A549 (cell line): ENCODE measurements around the gene TBC1D1. TPM values are rescaled to one million over a fixed set of nuclear protein-coding genes. Genes with fewer than 3 reads are reported as not detected.
A peak's percentile ranks its signal among the peaks of the same experiment; 100 is the strongest.

Experiments used
- ATAC-seq, 2 experiments: fragments of 200-7000 bp in 1 of 2; fragments of >200 bp in 1 of 2; cut with Nextera tagmentation in 1 of 2; cut with Tn5 transposase in 1 of 2; 3 replicates each; pipeline versions ENCODE4 v1.8.0 to v1.9.1; 2018 to 2020; ENCODE audit warnings: mild to moderate bottlenecking in 1 of 2, moderate library complexity in 1 of 2
- CTCF ChIA-PET: fragments of 300-600 bp; sonication (Branson Sonifier 250); formaldehyde crosslinking; extraction: SDS; loops from one replicate; lab custom pipeline; 2021; ENCODE audit warnings: antibody characterized with exemption, inconsistent platforms; lab: Yijun Ruan, JAX
- POLR2A ChIA-PET: fragments of 350-600 bp; formaldehyde crosslinking; extraction: SDS; loops from one replicate; lab custom pipeline; 2021; ENCODE audit warnings: antibody characterized with exemption, inconsistent platforms; lab: Yijun Ruan, JAX
- DNase-seq, 2 experiments: peaks; one replicate each; pipeline versions ENCODE4 v3.0.0 to v3.0.0-alpha.2; 2011 to 2016; ENCODE audit warnings: low read depth in 1 of 2, low spot score in 1 of 2
- FAIRE-seq: peaks from 2 replicates; lab custom pipeline; 2011; peaks lifted over from hg19 to GRCh38; lab: Jason Lieb, UNC
- H3K27ac ChIP-seq, 2 experiments: fragments of >200 bp; sonication (Bioruptor Twin); formaldehyde crosslinking; 3 replicates each; pipeline ENCODE4 v1.5.1; 2016 to 2017
- H3K4me1 ChIP-seq: fragments of >200 bp; sonication (Bioruptor Twin); formaldehyde crosslinking; 3 replicates; pipeline ENCODE4 v1.6.1; 2016
- H3K4me2 ChIP-seq: fragments of >200 bp; sonication (Bioruptor Twin); formaldehyde crosslinking; 3 replicates; pipeline ENCODE4 v1.6.1; 2016
- H3K4me3 ChIP-seq: fragments of >200 bp; sonication (Bioruptor Twin); formaldehyde crosslinking; 3 replicates; pipeline ENCODE4 v1.5.1; 2016
- H3K9me3 ChIP-seq: fragments of >200 bp; sonication (Bioruptor Twin); formaldehyde crosslinking; 3 replicates; pipeline ENCODE4 v1.6.1; 2016
- CBX2 ChIP-seq: fragments of 200-600 bp; sonication (generic); IDR thresholded peaks from 2 replicates; pipeline ENCODE4 v1.6.1; 2016; ENCODE audit warnings: low read depth, mild to moderate bottlenecking, borderline replicate concordance
- EHMT2 ChIP-seq: fragments of 200-600 bp; sonication (generic); IDR thresholded peaks from 2 replicates; pipeline ENCODE4 v1.6.1; 2016; ENCODE audit warnings: antibody characterized with exemption, low read depth, mild to moderate bottlenecking, moderate library complexity
- FOSL2 ChIP-seq, 2 experiments: fragments of 450-650 bp in 1 of 2; fragments of >200 bp in 1 of 2; sonication (Bioruptor Twin) in 1 of 2; formaldehyde crosslinking; IDR thresholded peaks; 2 replicates each; pipeline versions ENCODE4 v1.5.0 to v1.6.1; 2016 to 2020; ENCODE audit warnings: mild to moderate bottlenecking in 1 of 2, moderate library complexity in 1 of 2
- FOXS1 ChIP-seq: fragments of 250-450 bp; sonication (Bioruptor Pico); IDR thresholded peaks from 2 replicates; pipeline ENCODE4 v1.5.0; 2020; ENCODE audit warnings: mild to moderate bottlenecking, moderate library complexity
- JUN ChIP-seq, 2 experiments: fragments of >200 bp; sonication (Bioruptor Twin); formaldehyde crosslinking; IDR thresholded peaks; 2 replicates in 1 of 2; 3 replicates in 1 of 2; pipeline ENCODE4 v1.6.1; 2016 to 2017
- JUNB ChIP-seq: fragments of >200 bp; sonication (Bioruptor Twin); formaldehyde crosslinking; IDR thresholded peaks from 2 replicates; pipeline ENCODE4 v1.6.1; 2016
- KDM5A ChIP-seq: fragments of 200-600 bp; sonication (generic); IDR thresholded peaks from 2 replicates; pipeline ENCODE4 v1.6.1; 2016; ENCODE audit warnings: antibody characterized with exemption, mild to moderate bottlenecking
- MYC ChIP-seq: IDR thresholded peaks from 2 replicates; pipeline ENCODE4 v1.6.1; 2012; ENCODE audit warnings: mild to moderate bottlenecking, inconsistent platforms, low read length, improper control_type of control experiment, borderline replicate concordance
- NFE2L2 ChIP-seq: fragments of 150-350 bp; conservative IDR thresholded peaks from 2 replicates; pipeline ENCODE4 v1.6.1; 2014; ENCODE audit warnings: low read length
- NPAS2 ChIP-seq: fragments of 250-450 bp; sonication (Bioruptor Pico); IDR thresholded peaks from 2 replicates; pipeline ENCODE4 v1.8.0; 2022; ENCODE audit warnings: mild to moderate bottlenecking, moderate library complexity, borderline replicate concordance
- NR3C1 ChIP-seq: fragments of >200 bp; sonication (Bioruptor Twin); formaldehyde crosslinking; IDR thresholded peaks from 3 replicates; pipeline ENCODE4 v1.6.1; 2017
- RAD21 ChIP-seq, 2 experiments: fragments of >200 bp in 1 of 2; sonication (Bioruptor Twin) in 1 of 2; formaldehyde crosslinking in 1 of 2; IDR thresholded peaks in 1 of 2; conservative IDR thresholded peaks in 1 of 2; 2 replicates in 1 of 2; 3 replicates in 1 of 2; pipeline ENCODE4 v1.6.1; 2012 to 2018; ENCODE audit warnings: inconsistent platforms in 1 of 2
- RCOR1 ChIP-seq: fragments of 150-350 bp; IDR thresholded peaks from 2 replicates; pipeline ENCODE4 v1.6.1; 2014; ENCODE audit warnings: antibody characterized with exemption, low read length, low read depth
- RFX5 ChIP-seq: fragments of 450-650 bp; IDR thresholded peaks from 2 replicates; pipeline ENCODE4 v1.7.1; 2014; ENCODE audit warnings: antibody characterized with exemption, mild to moderate bottlenecking, moderate library complexity
- TFCP2L1 ChIP-seq: fragments of 250-450 bp; sonication (Bioruptor Pico); IDR thresholded peaks from 2 replicates; pipeline ENCODE4 v1.5.0; 2021; ENCODE audit warnings: mild to moderate bottlenecking
- TP53 ChIP-seq: fragments of 250-450 bp; sonication (Bioruptor Pico); IDR thresholded peaks from 2 replicates; pipeline ENCODE4 v1.5.0; 2021; ENCODE audit warnings: mild to moderate bottlenecking, moderate library complexity
- ZC3H11A ChIP-seq: fragments of 450-650 bp; IDR thresholded peaks from 2 replicates; pipeline ENCODE4 v1.6.1; 2014; ENCODE audit warnings: antibody characterized with exemption, mild to moderate bottlenecking
- WGBS: methylation state at CpG from one replicate; pipeline ENCODE4 v1.1.6; 2017; ENCODE audit errors: missing lambda C conversion rate; 5-methylcytosine and 5-hydroxymethylcytosine counted together
- polyA plus RNA-seq, 4 experiments: library from polyadenylated mRNA; depleted of rRNA in 3 of 4; stranded (reverse); fragments of >200 nt; fragmentation: RNase III in 1 of 4; extraction: RNeasy Plus Mini Kit Qiagen cat#74134 plus additional on column Dnase treatment in 1 of 4; gene quantifications; 2 replicates in 3 of 4; 3 replicates in 1 of 4; pipeline ENCODE4 v1.2.3, GENCODE V29; 2011 to 2017
- TF ChIP-seq, protein P1 (sequence below): fragments of 200-600 bp; sonication (generic); IDR thresholded peaks from 2 replicates; pipeline ENCODE4 v1.6.1; 2016; ENCODE audit warnings: antibody characterized with exemption, mild to moderate bottlenecking, moderate library complexity

Gene TBC1D1
- polyA plus RNA-seq, 2 of the 4 experiments (the other 2 are of a cell fraction), result 26.5 to 28.5 TPM

DNA sequence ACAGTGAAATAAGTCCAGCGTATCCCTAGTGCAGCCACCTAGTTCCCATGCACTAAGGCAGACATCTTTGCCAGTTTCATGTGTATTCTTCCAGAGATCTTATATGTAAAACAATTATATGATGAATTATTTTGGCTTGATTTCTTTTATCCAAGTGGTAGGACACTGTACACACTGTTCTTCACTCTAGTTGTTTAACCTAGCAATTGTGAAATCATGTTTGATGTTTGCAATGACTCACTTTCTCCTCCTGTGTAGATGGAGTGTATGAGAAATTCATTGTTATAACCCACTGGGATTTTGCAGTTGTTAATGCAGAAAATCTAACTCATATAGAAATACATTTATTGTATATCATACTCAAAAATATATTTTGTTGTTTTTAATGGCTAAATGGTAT, 17.5 kb upstream of the TBC1D1 start (continued):
- TF ChIP-seq FOSL2 (IDR thresholded peaks at IDR 0.05), result peak; percentile 46; the same call in 1 of the 2 replicates
- TF ChIP-seq FOSL2 (CRISPR knock-in tag; IDR thresholded peaks at IDR 0.05), result peak; percentile 68
- TF ChIP-seq JUNB, result peak; percentile 41
- no peak for TF ChIP-seq CBX2
- TF ChIP-seq EHMT2, result no peak
- TF ChIP-seq ZC3H11A, result no peak
- TF ChIP-seq, protein P1, sequence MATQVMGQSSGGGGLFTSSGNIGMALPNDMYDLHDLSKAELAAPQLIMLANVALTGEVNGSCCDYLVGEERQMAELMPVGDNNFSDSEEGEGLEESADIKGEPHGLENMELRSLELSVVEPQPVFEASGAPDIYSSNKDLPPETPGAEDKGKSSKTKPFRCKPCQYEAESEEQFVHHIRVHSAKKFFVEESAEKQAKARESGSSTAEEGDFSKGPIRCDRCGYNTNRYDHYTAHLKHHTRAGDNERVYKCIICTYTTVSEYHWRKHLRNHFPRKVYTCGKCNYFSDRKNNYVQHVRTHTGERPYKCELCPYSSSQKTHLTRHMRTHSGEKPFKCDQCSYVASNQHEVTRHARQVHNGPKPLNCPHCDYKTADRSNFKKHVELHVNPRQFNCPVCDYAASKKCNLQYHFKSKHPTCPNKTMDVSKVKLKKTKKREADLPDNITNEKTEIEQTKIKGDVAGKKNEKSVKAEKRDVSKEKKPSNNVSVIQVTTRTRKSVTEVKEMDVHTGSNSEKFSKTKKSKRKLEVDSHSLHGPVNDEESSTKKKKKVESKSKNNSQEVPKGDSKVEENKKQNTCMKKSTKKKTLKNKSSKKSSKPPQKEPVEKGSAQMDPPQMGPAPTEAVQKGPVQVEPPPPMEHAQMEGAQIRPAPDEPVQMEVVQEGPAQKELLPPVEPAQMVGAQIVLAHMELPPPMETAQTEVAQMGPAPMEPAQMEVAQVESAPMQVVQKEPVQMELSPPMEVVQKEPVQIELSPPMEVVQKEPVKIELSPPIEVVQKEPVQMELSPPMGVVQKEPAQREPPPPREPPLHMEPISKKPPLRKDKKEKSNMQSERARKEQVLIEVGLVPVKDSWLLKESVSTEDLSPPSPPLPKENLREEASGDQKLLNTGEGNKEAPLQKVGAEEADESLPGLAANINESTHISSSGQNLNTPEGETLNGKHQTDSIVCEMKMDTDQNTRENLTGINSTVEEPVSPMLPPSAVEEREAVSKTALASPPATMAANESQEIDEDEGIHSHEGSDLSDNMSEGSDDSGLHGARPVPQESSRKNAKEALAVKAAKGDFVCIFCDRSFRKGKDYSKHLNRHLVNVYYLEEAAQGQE, result no peak
- TF ChIP-seq KDM5A, result no peak
- no peak for TF ChIP-seq JUN (IDR thresholded peaks at IDR 0.05)
- TF ChIP-seq TP53, result no peak

DNA sequence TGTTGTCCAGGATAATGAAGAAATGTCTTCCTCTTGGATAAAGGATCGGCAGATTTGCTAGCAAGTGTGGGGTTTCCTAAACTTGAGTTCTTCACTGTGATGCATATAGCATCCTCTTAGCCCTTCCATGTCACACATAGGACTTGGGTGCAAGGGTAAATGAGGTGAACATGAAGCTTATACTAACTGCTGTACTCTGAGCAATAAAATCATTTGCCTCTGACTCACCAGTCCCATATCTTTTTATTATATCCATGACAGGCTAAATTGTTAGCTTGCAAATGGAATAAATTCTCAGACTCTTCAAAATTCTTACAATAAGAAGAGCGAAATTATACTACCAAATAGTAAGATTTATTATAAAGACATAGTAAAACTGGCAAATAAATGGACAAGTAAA, 14.7 kb upstream of the TBC1D1 start:
- TF ChIP-seq FOXS1 (CRISPR knock-in tag) (no peak), ZC3H11A (no peak)
- CTCF ChIA-PET, result no interaction called here

DNA sequence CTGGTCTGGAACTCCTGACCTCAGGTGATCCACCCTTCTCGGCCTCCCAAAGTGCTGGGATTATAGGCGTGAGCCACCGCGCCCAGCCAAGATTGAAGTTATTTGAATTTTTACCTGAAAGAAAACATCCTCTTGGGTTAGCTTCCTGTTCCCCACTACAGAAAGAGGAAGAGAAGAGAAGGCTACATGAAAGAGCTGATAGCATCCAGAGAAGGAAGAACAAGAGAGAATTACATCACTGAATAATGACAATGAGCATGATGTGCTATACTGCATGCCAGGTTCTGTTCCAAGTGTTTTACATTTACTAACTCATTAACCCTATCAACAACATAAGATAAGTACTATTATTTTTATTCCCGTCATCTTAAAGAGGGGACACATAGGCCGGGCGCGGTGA, 11.5 kb upstream of the TBC1D1 start:
- no peak for TF ChIP-seq JUNB
- TF ChIP-seq RFX5, result no peak
- FAIRE-seq (no peak), ATAC-seq (no peak)

More for the DNA sequence above, 14.7 kb upstream of the TBC1D1 start:
- POLR2A ChIA-PET, result no interaction called here
- FAIRE-seq, result no peak
- 86% methylated on average over 2 of the region's 2 CpGs for WGBS
- H3K4me2 ChIP-seq, result no peak overlapping the region
- ATAC-seq, result no peak
- peaks cover 18% of the 10 kb centered on the region for H3K4me1 ChIP-seq
- H3K4me3 ChIP-seq, result no peak overlapping the region
- no peaks in the 10 kb centered on the region for H3K9me3 ChIP-seq
- DNase-seq, result no peak
- peak overlapping the region in 1 of 2 experiments; percentile 33; a peak in 1 of 6 replicates for H3K27ac ChIP-seq

DNA sequence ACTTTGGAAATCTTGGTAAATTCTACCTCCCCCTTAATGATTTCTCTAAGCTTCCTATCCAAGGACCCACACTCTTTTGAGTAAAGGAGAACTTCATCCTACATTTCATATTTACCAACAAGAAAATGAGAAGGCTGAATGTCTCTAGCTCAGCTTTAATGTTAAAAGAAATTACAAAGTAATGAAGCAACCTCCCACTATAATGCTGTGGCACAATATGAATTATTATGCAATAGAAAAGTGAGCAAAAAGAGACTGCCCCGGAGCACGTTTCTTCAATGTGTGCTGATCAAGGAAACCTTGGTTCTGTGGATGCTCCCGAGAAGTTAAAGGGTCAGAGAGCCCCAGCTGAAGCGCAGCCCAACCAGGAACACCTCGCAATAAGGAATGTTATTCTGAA, 9.1 kb upstream of the TBC1D1 start:
- ChIA-PET POLR2A (no interaction called here), CTCF (interaction anchor here (0.7 to 1.2 kb wide), 3 partner anchors 8 to 56 kb away, joined by 3 to 4 read pairs (median 3); partner anchors contain the start of gene PGM2)
- H3K4me1 ChIP-seq, result peaks cover 7% of the 10 kb centered on the region; the same call in 1 of the 3 replicates
- ATAC-seq, result no peak
- WGBS, result 56% methylated on average over 5 of the region's 5 CpGs
- no peak overlapping the region for H3K4me3 ChIP-seq
- H3K4me2 ChIP-seq, result no peak overlapping the region
- no peak for TF ChIP-seq RAD21 (conservative IDR thresholded peaks at IDR 0.05 in 1 of 2, IDR thresholded peaks at IDR 0.05 in 1 of 2)
- no peak for TF ChIP-seq NPAS2 (CRISPR knock-in tag)
- TF ChIP-seq NR3C1, result no peak
- no peak for TF ChIP-seq TFCP2L1 (CRISPR knock-in tag)
- TF ChIP-seq RCOR1, result no peak
- no peak for TF ChIP-seq MYC
- TF ChIP-seq NFE2L2, result no peak
- no peak for DNase-seq
- H3K27ac ChIP-seq, result no peak overlapping the region
- no peak for FAIRE-seq
- no peaks in the 10 kb centered on the region for H3K9me3 ChIP-seq

More for the DNA sequence above, 11.5 kb upstream of the TBC1D1 start:
- ChIA-PET POLR2A (no interaction called here), CTCF (no interaction called here)
- Histone ChIP-seq H3K4me2 (no peak overlapping the region), H3K27ac (no peak overlapping the region), H3K4me1 (peaks cover 10% of the 10 kb centered on the region; the same call in 2 of the 3 replicates), H3K9me3 (no peaks in the 10 kb centered on the region), H3K4me3 (no peak overlapping the region)
- DNase-seq, result no peak
- WGBS, result 93% methylated on average over 8 of the region's 8 CpGs
